Bronchial epithelial cell (primary cell): ENCODE results near the gene E2F1. TPM values are rescaled to one million over a fixed set of nuclear protein-coding genes. Genes with fewer than 3 reads are reported as not detected.
"Not testable (repeated sequence)": the region's sequence is repeated elsewhere in the genome, so short reads cannot be mapped to it uniquely, and the experiment has no call there.

Experiments
- DNase-seq: peaks from one replicate; pipeline ENCODE4 v3.0.0-alpha.2; 2010; ENCODE audit warnings: low read depth
- FAIRE-seq: peaks from 2 replicates; lab custom pipeline; 2011; peaks lifted over from hg19 to GRCh38; lab: Jason Lieb, UNC
- H3K27me3 ChIP-seq: 2 replicates; pipeline ENCODE4 v1.5.1; 2011; ENCODE audit warnings: low read length; ENCODE audit not compliant: control insufficient read depth, insufficient read depth
- H3K36me3 ChIP-seq: 2 replicates; pipeline ENCODE4 v1.5.1; 2011; ENCODE audit warnings: low read length; ENCODE audit not compliant: control insufficient read depth, insufficient read depth
- H3K4me3 ChIP-seq: 2 replicates; pipeline ENCODE4 v1.5.1; 2011; ENCODE audit warnings: mild to moderate bottlenecking, low read depth, low read length, control low read depth
- total RNA-seq: library from RNA; depleted of rRNA; stranded (reverse); fragments of >200 nt; gene quantifications from 2 replicates; pipeline ENCODE4 v1.2.1, GENCODE V29; 2014
- TF ChIP-seq, protein P1 (sequence below): IDR thresholded peaks from 2 replicates; pipeline ENCODE4 v1.5.1; 2011; ENCODE audit warnings: mild to moderate bottlenecking, moderate library complexity, low read length, control low read depth, inconsistent platforms; ENCODE audit not compliant: insufficient read depth, severe bottlenecking

E2F1 gene
- total RNA-seq, 1 donor from 2014 or later = 0.26 TPM

DNA sequence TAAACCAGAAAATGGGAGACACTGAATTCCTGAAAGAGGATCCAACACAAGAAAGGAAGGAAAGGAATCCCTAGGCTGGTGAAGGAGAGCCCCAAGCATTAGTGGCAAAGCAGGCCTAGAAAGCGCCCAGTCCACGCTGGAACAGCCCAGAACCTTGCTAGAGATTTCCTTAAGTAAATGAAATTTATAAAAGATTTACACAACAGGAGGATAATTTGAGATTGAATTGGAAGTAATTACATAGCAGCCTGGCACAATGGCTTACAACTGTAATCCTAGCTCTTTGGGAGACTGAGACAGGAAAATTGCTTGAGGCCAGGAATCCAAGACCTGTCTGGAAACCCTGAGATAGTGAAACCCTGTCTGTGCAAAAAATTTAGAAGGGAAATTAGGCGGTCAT is 50.8 kb downstream of the E2F1 start:
- no peak for DNase-seq
- H3K27me3 ChIP-seq = no peaks in the 10 kb centered on the region
- TF ChIP-seq, protein P1, sequence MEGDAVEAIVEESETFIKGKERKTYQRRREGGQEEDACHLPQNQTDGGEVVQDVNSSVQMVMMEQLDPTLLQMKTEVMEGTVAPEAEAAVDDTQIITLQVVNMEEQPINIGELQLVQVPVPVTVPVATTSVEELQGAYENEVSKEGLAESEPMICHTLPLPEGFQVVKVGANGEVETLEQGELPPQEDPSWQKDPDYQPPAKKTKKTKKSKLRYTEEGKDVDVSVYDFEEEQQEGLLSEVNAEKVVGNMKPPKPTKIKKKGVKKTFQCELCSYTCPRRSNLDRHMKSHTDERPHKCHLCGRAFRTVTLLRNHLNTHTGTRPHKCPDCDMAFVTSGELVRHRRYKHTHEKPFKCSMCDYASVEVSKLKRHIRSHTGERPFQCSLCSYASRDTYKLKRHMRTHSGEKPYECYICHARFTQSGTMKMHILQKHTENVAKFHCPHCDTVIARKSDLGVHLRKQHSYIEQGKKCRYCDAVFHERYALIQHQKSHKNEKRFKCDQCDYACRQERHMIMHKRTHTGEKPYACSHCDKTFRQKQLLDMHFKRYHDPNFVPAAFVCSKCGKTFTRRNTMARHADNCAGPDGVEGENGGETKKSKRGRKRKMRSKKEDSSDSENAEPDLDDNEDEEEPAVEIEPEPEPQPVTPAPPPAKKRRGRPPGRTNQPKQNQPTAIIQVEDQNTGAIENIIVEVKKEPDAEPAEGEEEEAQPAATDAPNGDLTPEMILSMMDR = no peak
- FAIRE-seq = no peak
- H3K36me3 ChIP-seq = peaks cover 9% of the 10 kb centered on the region
- no peak overlapping the region for H3K4me3 ChIP-seq

DNA sequence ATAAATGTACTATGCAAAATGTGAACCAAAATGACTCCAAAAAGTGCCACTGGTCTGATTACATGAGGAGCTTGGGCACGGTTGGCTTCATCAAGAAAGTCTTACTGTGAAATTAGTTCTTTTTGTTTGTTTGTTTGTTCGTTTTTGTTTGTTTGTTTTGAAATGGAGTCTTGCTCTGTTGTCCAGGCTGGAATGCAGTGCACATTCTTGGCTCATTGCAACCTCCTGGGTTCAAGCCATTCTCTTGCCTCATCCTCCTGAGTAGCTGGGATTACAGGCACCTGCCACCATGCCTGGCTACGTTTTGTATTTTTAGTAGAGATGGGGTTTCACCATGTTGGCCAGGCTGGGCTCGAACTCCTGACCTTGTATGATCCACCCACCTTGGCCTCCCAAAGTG is 54.3 kb downstream of the E2F1 start:
- not testable (repeated sequence) for DNase-seq, FAIRE-seq, H3K4me3 ChIP-seq, H3K36me3 ChIP-seq, H3K27me3 ChIP-seq

DNA sequence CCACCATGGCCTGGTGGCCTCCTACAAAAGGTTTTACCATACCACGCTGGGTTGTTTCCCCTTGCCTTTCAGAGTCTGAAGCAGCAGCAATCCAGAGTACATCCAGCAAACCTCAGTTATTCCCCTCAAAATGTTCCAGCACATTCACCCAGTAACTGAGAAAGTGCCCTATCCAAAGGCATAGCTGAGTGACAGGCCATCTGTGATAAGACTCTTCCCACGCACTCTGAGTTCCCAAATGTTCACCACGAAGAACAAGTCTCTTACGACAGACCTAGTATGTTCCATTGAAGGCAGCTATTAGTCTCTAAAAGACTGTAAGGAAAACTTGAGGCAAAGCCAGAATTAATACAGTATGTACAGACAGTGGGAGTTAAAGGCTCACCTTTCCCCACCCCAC is 55.7 kb downstream of the E2F1 start:
- TF ChIP-seq, protein P1 = no peak
- Histone ChIP-seq H3K36me3 (peaks cover 12% of the 10 kb centered on the region), H3K4me3 (no peak overlapping the region), H3K27me3 (no peaks in the 10 kb centered on the region)
- FAIRE-seq (no peak), DNase-seq (no peak)

DNA sequence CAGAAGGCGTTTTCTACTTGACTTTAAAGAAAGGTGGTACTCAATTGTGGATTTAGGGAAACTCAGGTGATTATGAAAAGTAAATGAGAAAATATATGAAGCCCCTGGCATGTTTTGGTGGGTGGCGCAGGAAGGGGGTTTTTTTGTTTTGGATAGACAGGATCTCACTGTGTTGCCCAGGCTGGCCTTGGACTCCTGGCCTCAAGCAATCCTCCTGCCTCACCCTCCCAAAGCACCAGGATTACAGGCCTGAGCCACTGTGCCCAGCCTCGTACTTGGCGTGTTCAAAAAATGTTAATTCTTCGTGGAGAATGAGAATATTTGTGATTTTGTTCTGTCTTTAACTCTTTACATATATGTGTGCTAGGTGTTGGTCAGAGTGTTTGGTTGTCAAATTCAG is 56.2 kb downstream of the E2F1 start:
- TF ChIP-seq, protein P1 = no peak
- no peak overlapping the region for H3K4me3 ChIP-seq
- H3K27me3 ChIP-seq = no peaks in the 10 kb centered on the region
- FAIRE-seq (no peak), DNase-seq (no peak)
- peaks cover 12% of the 10 kb centered on the region for H3K36me3 ChIP-seq

DNA sequence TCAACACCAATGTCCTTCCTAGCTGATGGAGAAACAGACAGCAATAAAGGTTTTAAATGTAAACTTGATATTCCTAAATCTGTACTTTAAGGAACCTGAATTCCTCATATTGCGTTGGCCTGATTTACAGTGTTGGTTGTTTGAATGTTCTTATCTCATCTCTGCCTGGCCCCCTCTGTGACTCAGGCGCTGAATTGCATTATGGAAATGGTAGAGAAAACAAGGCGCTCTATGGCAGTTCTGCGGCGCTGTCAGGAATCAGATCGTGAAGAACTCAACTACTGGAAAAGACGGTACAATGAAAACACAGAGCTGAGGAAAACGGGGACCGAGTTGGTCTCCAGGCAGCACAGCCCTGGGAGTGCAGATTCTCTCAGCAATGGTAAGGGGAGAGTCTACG is 56.7 kb downstream of the E2F1 start:
- DNase-seq = no peak
- peaks cover 14% of the 10 kb centered on the region for H3K36me3 ChIP-seq
- FAIRE-seq = no peak
- H3K4me3 ChIP-seq = no peak overlapping the region
- TF ChIP-seq, protein P1 = no peak
- H3K27me3 ChIP-seq = no peaks in the 10 kb centered on the region

DNA sequence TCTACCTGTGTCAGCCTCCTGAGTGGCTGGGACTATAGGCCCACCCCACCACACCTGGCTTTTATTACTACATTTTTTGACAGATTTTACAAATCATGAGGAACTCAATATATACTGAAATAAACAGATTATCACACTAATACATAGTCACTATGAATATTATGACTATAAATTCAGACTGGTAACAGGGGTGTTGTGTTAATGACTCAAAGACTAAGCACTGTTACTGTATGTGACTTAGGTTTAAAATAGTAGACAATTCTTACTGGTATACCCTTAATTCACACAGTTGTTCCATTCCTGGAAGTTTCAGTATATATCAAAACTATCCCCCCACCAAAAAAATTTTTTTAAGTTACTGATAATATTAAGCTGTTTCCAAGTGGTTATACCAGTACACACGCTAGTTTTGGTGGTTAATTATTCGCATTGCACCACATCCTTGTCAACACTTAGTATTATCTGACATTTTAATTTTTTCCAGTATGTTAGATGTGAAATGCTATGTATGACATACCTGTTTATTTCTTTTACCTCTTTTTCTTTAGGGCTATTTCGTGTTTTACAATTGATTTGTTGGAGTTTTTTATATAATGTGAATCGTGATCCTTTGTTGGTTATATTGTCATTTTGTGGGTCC is 58.5 kb downstream of the E2F1 start:
- TF ChIP-seq, protein P1 = no peak
- H3K27me3 ChIP-seq = no peaks in the 10 kb centered on the region
- no peak for FAIRE-seq

More for the DNA sequence above, 58.5 kb downstream of the E2F1 start:
- Histone ChIP-seq H3K4me3 (no peak overlapping the region), H3K36me3 (peaks cover 19% of the 10 kb centered on the region)
- no peak for DNase-seq
